Fibroblast of lung (primary cell): ENCODE results near the gene GSN.

ENCODE experiments used
- EZH2 ChIP-seq: IDR thresholded peaks from 2 replicates; pipeline ENCODE4 v1.5.1; 2012; ENCODE audit warnings: low read length, control low read depth, mild to moderate bottlenecking; ENCODE audit errors: missing control alignments
- TF ChIP-seq, protein P1 (sequence below), 2 donors: IDR thresholded peaks in 1 of 2; conservative IDR thresholded peaks in 1 of 2; 1 replicate in 1 of 2; 2 replicates in 1 of 2; pipeline ENCODE4 v1.5.1; 2011 to 2012; ENCODE audit warnings: low read length in 2 of 2, control low read depth in 1 of 2, inconsistent platforms in 1 of 2, low read depth in 1 of 2, mild to moderate bottlenecking in 1 of 2

DNA sequence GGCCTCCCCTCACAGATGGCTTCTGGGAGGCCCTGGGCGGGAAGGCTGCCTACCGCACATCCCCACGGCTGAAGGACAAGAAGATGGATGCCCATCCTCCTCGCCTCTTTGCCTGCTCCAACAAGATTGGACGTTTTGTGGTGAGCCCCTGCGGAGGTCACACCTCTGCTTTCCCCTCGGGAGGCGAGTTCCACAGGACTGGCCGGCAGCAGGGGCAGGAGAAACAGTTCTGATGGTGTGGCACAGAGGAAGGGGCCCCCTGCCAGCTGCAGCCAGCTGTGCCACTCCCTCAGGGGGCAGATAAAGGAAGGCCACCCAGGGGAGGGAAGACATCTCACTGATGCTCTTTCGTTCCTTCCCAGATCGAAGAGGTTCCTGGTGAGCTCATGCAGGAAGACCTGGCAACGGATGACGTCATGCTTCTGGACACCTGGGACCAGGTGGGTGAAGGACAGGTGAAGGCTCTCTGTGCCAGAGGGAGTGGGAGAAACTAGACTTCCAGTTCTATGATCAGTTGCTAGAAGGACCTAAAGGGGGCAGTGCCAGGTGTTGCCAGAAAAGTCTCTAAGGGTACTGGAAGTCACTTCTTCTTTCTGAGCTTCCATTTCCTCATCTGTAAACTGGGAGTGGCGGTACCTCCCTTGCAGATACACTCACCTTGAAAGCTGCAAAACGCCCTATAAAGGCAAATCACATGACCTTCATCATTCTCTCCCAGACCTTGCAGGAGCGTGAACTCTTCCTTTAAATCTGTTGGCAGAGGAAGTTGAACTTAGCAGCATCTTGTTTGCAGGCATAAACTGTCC, 61.1 kb downstream of the GSN start:
- TF ChIP-seq, protein P1, sequence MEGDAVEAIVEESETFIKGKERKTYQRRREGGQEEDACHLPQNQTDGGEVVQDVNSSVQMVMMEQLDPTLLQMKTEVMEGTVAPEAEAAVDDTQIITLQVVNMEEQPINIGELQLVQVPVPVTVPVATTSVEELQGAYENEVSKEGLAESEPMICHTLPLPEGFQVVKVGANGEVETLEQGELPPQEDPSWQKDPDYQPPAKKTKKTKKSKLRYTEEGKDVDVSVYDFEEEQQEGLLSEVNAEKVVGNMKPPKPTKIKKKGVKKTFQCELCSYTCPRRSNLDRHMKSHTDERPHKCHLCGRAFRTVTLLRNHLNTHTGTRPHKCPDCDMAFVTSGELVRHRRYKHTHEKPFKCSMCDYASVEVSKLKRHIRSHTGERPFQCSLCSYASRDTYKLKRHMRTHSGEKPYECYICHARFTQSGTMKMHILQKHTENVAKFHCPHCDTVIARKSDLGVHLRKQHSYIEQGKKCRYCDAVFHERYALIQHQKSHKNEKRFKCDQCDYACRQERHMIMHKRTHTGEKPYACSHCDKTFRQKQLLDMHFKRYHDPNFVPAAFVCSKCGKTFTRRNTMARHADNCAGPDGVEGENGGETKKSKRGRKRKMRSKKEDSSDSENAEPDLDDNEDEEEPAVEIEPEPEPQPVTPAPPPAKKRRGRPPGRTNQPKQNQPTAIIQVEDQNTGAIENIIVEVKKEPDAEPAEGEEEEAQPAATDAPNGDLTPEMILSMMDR (conservative IDR thresholded peaks at IDR 0.05 in 1 of 2, IDR thresholded peaks at IDR 0.05 in 1 of 2; ENCODE audit: low read depth in 1 of 2, low read length in 2 of 2) = no peak
- no peak for TF ChIP-seq EZH2
